Endodermal cell (in vitro differentiated cells): ENCODE data around the gene SGPP2. TPM values are rescaled to one million over a fixed set of nuclear protein-coding genes. Genes with fewer than 3 reads are reported as not detected.

Experiments used
- DNase-seq: peaks from one replicate; pipeline ENCODE4 v3.0.0-alpha.2; 2017
- H3K27ac ChIP-seq: 2 replicates; pipeline ENCODE4 v1.5.1; 2013; ENCODE audit warnings: mild to moderate bottlenecking, low read depth, low read length, moderate library complexity
- H3K27me3 ChIP-seq: 2 replicates; pipeline ENCODE4 v1.6.1; 2013; ENCODE audit warnings: mild to moderate bottlenecking, low read length, moderate library complexity; ENCODE audit not compliant: insufficient read depth, control insufficient read depth, poor library complexity, severe bottlenecking
- H3K36me3 ChIP-seq: 2 replicates; pipeline ENCODE4 v1.7.0; 2013; ENCODE audit warnings: mild to moderate bottlenecking, low read length, moderate library complexity; ENCODE audit not compliant: control insufficient read depth, insufficient read depth
- H3K4me1 ChIP-seq: one replicate; pipeline ENCODE4 v1.7.0; 2013; ENCODE audit warnings: low read length; ENCODE audit not compliant: control insufficient read depth, insufficient read depth
- H3K4me3 ChIP-seq: 2 replicates; pipeline ENCODE4 v1.5.1; 2013; ENCODE audit warnings: mild to moderate bottlenecking, low read length, moderate library complexity
- H3K9ac ChIP-seq: 2 replicates; pipeline ENCODE4 v1.6.1; 2013; ENCODE audit warnings: mild to moderate bottlenecking, low read length, moderate library complexity; ENCODE audit not compliant: poor library complexity, severe bottlenecking; ENCODE audit errors: extremely low read depth
- H3K9me3 ChIP-seq: 2 replicates; pipeline ENCODE4 v1.6.1; 2013; ENCODE audit warnings: mild to moderate bottlenecking, low read length, moderate library complexity; ENCODE audit not compliant: control insufficient read depth
- H3K27ac Mint-ChIP-seq: 2 replicates; pipeline ENCODE4 v1.8.0; 2020; ENCODE audit warnings: mixed read lengths
- H3K27me3 Mint-ChIP-seq: 2 replicates; pipeline ENCODE4 v1.8.0; 2021; ENCODE audit warnings: mild to moderate bottlenecking, mixed read lengths; ENCODE audit not compliant: insufficient read depth
- H3K36me3 Mint-ChIP-seq: 2 replicates; pipeline ENCODE4 v1.8.0; 2020; ENCODE audit warnings: low read depth, mixed read lengths
- H3K4me1 Mint-ChIP-seq: 2 replicates; pipeline ENCODE4 v1.8.0; 2020; ENCODE audit warnings: mixed read lengths
- H3K4me3 Mint-ChIP-seq: 2 replicates; pipeline ENCODE4 v1.8.0; 2020; ENCODE audit warnings: mild to moderate bottlenecking, moderate library complexity, mixed read lengths
- H3K9me3 Mint-ChIP-seq: 2 replicates; pipeline ENCODE4 v1.8.0; 2020; ENCODE audit warnings: mild to moderate bottlenecking, mixed read lengths
- WGBS, 2 experiments: methylation state at CpG; one replicate each; pipeline versions ENCODE4 v1.1.5 to v1.1.7; 2013; ENCODE audit warnings: missing lambda C conversion rate in 2 of 2, mixed read lengths in 1 of 2; ENCODE audit not compliant: insufficient coverage in 1 of 2, insufficient read length in 1 of 2; 5-methylcytosine and 5-hydroxymethylcytosine counted together
- total RNA-seq, 2 donors: library from RNA; stranded (reverse); fragmentation: NEBNext Ultra II Directional in 1 of 2; extraction: Animal tissue kit (Norgen Biotek cat#: 25700) in 1 of 2; gene quantifications; 2 replicates in 1 of 2; 3 replicates in 1 of 2; pipeline ENCODE4 v1.2.1, GENCODE V29; 2021
- TF ChIP-seq, protein P1 (sequence below): fragments of 200-600 bp; sonication (generic); conservative IDR thresholded peaks from 2 replicates; pipeline ENCODE4 v1.5.0; 2021; ENCODE audit warnings: antibody characterized with exemption, mild to moderate bottlenecking

Gene SGPP2
- total RNA-seq, 2 donors from 2014 or later, result not detected

DNA sequence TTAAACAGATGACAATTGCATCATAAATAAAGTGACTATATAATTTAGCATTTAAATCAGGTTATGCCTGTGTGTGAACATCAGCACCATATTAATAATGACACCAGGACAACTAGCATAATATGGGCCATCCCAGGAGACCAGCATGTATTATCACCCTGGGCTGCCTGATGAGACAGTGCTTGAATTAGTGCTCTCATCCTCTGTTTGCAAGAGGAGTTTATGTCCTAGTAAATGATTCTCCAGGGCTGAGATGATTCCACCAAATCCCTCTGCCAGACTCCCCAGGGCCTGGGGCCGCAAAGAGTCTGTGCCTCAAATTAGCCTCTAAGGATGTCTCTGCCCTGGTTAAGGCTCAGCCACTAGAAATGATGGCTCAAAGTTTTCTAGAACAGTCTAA, 97.7 kb downstream of the SGPP2 start:
- no peaks in the 10 kb centered on the region for H3K36me3 ChIP-seq
- no peak overlapping the region for H3K9ac ChIP-seq
- TF ChIP-seq, protein P1, sequence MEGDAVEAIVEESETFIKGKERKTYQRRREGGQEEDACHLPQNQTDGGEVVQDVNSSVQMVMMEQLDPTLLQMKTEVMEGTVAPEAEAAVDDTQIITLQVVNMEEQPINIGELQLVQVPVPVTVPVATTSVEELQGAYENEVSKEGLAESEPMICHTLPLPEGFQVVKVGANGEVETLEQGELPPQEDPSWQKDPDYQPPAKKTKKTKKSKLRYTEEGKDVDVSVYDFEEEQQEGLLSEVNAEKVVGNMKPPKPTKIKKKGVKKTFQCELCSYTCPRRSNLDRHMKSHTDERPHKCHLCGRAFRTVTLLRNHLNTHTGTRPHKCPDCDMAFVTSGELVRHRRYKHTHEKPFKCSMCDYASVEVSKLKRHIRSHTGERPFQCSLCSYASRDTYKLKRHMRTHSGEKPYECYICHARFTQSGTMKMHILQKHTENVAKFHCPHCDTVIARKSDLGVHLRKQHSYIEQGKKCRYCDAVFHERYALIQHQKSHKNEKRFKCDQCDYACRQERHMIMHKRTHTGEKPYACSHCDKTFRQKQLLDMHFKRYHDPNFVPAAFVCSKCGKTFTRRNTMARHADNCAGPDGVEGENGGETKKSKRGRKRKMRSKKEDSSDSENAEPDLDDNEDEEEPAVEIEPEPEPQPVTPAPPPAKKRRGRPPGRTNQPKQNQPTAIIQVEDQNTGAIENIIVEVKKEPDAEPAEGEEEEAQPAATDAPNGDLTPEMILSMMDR, result no peak
- no peaks in the 10 kb centered on the region for H3K27me3 ChIP-seq
- H3K27ac ChIP-seq, result no peak overlapping the region
- peaks cover 5% of the 10 kb centered on the region for H3K4me1 ChIP-seq
- Mint-ChIP-seq H3K4me1 (peaks cover 6% of the 10 kb centered on the region), H3K27ac (no peak overlapping the region), H3K4me3 (no peak overlapping the region), H3K27me3 (peaks cover 24% of the 10 kb centered on the region), H3K9me3 (peaks cover 2% of the 10 kb centered on the region), H3K36me3 (no peaks in the 10 kb centered on the region)
- no peaks in the 10 kb centered on the region for H3K9me3 ChIP-seq
- WGBS, 2 experiments, result 0% methylated on average over 1 of the region's 1 CpG; no CpG with 5 or more reads in 1 of the 2 experiments
- DNase-seq, result no peak
- H3K4me3 ChIP-seq, result no peak overlapping the region

DNA sequence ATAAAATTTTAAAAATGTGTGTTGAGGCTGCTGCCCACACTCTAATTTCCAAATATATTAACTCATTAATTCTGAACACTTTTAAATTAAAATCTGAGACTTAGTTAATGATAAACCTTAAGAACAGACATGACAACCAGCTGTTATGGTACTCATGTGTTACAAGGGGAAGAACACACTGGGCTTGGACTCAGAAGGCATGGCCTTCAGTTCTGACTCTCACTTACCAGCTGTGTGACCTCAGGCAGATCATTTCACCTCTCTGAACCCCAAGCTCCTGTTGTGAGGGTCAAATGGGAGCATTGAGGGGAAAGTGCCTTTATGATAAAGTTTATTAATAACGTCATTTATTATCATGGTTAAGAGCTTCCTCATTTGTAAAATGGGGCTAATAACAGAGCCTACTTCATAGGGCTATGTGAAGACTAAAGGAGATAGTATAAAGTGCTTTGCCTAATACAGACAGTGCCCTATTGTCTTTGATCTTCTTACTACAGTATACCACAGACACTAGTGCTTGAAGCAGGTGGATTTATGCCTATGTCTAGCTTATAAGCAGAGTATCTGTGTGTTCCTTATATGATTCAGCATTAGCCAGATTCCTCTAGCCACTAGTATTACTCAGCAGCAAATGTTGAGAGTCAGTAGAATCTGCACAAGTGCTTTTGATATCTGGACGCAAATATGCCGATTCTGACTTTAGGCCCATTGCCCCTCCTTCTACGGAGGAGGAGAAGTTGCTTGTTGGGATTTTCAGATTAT, 99.6 kb downstream of the SGPP2 start:
- Histone ChIP-seq H3K4me1 (peaks cover under 1% of the 10 kb centered on the region), H3K27ac (no peak overlapping the region), H3K9me3 (no peaks in the 10 kb centered on the region), H3K36me3 (no peaks in the 10 kb centered on the region), H3K27me3 (no peaks in the 10 kb centered on the region), H3K9ac (no peak overlapping the region), H3K4me3 (no peak overlapping the region)
- Mint-ChIP-seq H3K4me3 (no peak overlapping the region), H3K9me3 (peaks cover 2% of the 10 kb centered on the region), H3K27me3 (peaks cover 13% of the 10 kb centered on the region), H3K4me1 (no peaks in the 10 kb centered on the region), H3K27ac (no peak overlapping the region), H3K36me3 (no peaks in the 10 kb centered on the region)
- TF ChIP-seq, protein P1, result no peak
- 95% methylated on average over 4 of the region's 4 CpGs for WGBS, 2 experiments
- DNase-seq, result no peak

DNA sequence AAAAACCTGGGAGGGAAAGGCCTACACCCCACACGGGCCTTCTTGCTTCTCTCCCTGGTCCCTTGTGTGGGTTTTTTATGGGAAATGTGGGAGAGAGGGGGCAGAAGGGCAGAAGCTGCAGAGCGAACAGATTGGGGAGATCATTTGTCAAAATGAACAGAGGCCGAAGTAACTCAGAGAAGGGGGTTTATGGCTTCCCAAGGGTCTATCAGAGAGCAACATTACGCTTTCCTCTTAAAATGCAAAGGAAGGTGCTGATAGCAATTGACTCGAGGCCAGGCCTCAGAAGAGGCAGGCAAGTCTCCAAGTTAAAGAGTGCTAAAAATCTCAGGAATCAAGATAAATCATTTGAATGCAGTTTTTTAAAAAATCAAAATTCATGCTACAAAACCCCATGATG, 101.5 kb downstream of the SGPP2 start:
- H3K9me3 Mint-ChIP-seq, result peaks cover 2% of the 10 kb centered on the region
- H3K27me3 Mint-ChIP-seq, result peaks cover 6% of the 10 kb centered on the region
- Histone ChIP-seq H3K4me1 (no peaks in the 10 kb centered on the region), H3K27ac (no peak overlapping the region), H3K27me3 (no peaks in the 10 kb centered on the region), H3K36me3 (no peaks in the 10 kb centered on the region), H3K4me3 (no peak overlapping the region), H3K9me3 (no peaks in the 10 kb centered on the region), H3K9ac (no peak overlapping the region)
- H3K36me3 Mint-ChIP-seq, result no peaks in the 10 kb centered on the region
- H3K4me1 Mint-ChIP-seq, result no peaks in the 10 kb centered on the region
- TF ChIP-seq, protein P1, result no peak
- H3K27ac Mint-ChIP-seq, result no peak overlapping the region
- H3K4me3 Mint-ChIP-seq, result no peak overlapping the region
- DNase-seq, result no peak
- WGBS, 2 experiments, result 94 to 100% methylated on average over 3 to 5 of the region's 5 CpGs
